ENCODE results near the gene PRSS57.

DNA sequence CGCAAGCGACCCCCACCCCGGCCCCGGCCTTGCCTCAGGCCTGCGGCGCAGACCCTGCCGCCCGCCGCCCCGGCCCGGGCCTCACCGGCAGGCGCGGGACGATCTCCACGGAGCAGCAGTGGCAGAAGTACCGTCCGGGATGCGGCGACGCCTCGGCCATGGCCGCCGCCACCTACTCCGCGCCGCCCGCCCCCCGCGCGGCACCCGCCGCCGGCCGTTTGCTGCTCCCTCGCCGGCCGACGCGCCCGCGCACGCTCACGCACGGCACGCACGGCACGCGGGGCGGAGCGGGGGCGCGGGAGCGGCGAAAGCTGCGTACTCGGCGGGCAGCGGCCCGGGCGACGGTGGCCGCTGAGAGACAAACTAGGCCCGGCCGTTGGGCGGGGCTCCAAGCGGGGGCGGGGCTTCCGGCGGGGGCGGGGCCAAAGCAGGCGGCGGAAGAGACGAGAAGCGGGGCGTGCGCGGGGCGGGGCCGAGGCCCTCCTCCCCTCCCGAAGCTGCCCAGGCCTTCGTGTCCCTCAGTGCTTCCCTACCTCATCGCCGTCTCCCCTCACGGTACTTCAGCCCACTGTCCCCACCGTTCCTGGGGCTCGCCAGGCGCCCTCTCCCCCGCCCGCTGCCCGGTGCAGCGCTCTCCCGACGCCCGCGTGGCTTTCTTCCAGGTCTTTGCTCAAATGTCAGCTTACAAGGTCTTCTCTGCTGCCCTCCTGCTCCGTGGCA is 32.1 kb downstream of the PRSS57 start, which contains the start of gene RNF126:
- TF ChIP-seq RFX5 (IDR thresholded peaks at IDR 0.05; ENCODE audit: low read length) (no peak), YY1 (IDR thresholded peaks at IDR 0.05; ENCODE audit: low read depth) (no peak), CTCF (IDR thresholded peaks at IDR 0.05) (no peak), RAD21 (IDR thresholded peaks at IDR 0.05; ENCODE audit: low read length) (no peak), USF2 (IDR thresholded peaks at IDR 0.05; ENCODE audit: borderline replicate concordance, low read depth, low read length) (no peak)
